PFSK-1 (cell line): Measurements from ENCODE around the gene RBPMS2.

ENCODE experiments used
- POLR2AphosphoS5 ChIP-seq: IDR thresholded peaks from 2 replicates; pipeline ENCODE4 v1.6.1; 2012; ENCODE audit warnings: low read depth, mild to moderate bottlenecking, control low read depth, low read length, moderate library complexity
- SIN3A ChIP-seq: IDR thresholded peaks from 2 replicates; pipeline ENCODE4 v1.6.1; 2012; ENCODE audit warnings: mild to moderate bottlenecking, low read length, moderate library complexity, borderline replicate concordance; ENCODE audit not compliant: insufficient read depth
- TAF1 ChIP-seq: IDR thresholded peaks from 2 replicates; pipeline ENCODE4 v1.6.1; 2012; ENCODE audit warnings: low read length, control low read depth, borderline replicate concordance; ENCODE audit not compliant: insufficient read depth
- TF ChIP-seq, protein P1 (sequence below), 2 experiments: IDR thresholded peaks; 2 replicates each; pipeline versions ENCODE4 v1.6.1 to v1.8.0; 2011 to 2012; ENCODE audit warnings: low read depth in 2 of 2, low read length in 2 of 2, control low read depth in 1 of 2, inconsistent platforms in 1 of 2, mild to moderate bottlenecking in 1 of 2, moderate library complexity in 1 of 2; ENCODE audit not compliant: insufficient read depth in 1 of 2

DNA sequence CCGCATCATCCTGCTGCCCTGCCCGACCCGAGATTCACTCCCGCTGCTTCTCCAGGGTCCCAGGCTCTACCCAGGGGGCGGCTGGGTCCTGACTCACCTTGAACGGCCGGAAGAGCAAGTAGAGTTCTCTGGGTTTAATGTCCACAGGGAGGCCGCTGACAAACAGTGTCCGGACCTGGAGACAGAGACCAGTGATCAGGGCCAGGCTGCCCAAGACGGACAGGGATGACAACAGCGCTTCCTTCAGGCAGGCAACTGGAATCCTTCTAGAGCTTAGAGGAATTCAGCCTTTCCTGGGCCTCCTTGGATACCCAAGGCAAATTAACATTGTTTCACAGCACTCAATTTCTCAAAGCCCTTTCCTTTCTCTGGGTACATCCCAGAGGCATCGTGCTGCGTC lies 23.9 kb downstream of the RBPMS2 start:
- no peak for TF ChIP-seq TAF1
- TF ChIP-seq SIN3A = no peak
- no peak for TF ChIP-seq POLR2AphosphoS5
- TF ChIP-seq, protein P1, sequence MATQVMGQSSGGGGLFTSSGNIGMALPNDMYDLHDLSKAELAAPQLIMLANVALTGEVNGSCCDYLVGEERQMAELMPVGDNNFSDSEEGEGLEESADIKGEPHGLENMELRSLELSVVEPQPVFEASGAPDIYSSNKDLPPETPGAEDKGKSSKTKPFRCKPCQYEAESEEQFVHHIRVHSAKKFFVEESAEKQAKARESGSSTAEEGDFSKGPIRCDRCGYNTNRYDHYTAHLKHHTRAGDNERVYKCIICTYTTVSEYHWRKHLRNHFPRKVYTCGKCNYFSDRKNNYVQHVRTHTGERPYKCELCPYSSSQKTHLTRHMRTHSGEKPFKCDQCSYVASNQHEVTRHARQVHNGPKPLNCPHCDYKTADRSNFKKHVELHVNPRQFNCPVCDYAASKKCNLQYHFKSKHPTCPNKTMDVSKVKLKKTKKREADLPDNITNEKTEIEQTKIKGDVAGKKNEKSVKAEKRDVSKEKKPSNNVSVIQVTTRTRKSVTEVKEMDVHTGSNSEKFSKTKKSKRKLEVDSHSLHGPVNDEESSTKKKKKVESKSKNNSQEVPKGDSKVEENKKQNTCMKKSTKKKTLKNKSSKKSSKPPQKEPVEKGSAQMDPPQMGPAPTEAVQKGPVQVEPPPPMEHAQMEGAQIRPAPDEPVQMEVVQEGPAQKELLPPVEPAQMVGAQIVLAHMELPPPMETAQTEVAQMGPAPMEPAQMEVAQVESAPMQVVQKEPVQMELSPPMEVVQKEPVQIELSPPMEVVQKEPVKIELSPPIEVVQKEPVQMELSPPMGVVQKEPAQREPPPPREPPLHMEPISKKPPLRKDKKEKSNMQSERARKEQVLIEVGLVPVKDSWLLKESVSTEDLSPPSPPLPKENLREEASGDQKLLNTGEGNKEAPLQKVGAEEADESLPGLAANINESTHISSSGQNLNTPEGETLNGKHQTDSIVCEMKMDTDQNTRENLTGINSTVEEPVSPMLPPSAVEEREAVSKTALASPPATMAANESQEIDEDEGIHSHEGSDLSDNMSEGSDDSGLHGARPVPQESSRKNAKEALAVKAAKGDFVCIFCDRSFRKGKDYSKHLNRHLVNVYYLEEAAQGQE (IDR thresholded peaks at IDR 0.05; ENCODE audit: insufficient read depth in 1 of 2, low read depth in 2 of 2, low read length in 2 of 2) = no peak
